GM10248 (cell line): ENCODE measurements around the gene FAM217A.

Experiments
- CTCF ChIA-PET: fragments of 300-600 bp; sonication (Branson Sonifier 250); formaldehyde crosslinking; extraction: SDS; loops from one replicate; lab custom pipeline; 2021; ENCODE audit warnings: antibody characterized with exemption; lab: Yijun Ruan, JAX
- POLR2A ChIA-PET: fragments of 350-650 bp; sonication (Branson Sonifier 250); formaldehyde crosslinking; extraction: SDS; loops from one replicate; lab custom pipeline; 2020; ENCODE audit warnings: antibody characterized with exemption; lab: Yijun Ruan, JAX
- DNase-seq: peaks from one replicate; pipeline ENCODE4 v3.0.0; 2012; ENCODE audit errors: extremely low spot score
- TF ChIP-seq, protein P1 (sequence below): IDR thresholded peaks from 2 replicates; pipeline ENCODE4 v1.5.1; 2012; ENCODE audit warnings: mild to moderate bottlenecking, low read depth; ENCODE audit errors: extremely low read depth, missing control alignments, control extremely low read depth

Gene FAM217A

DNA sequence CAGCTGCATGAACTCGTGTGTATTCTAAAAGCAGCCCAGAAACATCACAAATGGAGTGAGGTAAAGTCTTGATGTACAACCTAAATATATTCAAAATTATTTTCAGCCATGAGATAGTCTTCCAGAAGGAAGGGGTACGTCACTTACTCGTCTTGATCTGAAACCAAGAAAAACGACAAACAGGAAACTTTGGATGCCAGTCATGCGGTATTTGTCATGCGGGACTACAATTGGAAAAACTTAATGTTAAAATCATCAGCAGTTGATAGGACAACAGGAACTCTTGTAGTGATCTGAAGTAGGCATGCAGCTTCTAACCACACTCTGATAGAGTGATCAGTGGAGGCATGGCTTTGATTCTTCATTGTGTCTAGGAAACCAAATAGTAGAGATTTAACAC is 29.7 kb downstream of the FAM217A start:
- no peak for DNase-seq
- ChIA-PET POLR2A (no interaction called here), CTCF (interaction anchor here (0.9 kb wide), 1 partner anchor 13 kb away, joined by 3 read pairs; no protein-coding TSS in a partner anchor)
- TF ChIP-seq, protein P1, sequence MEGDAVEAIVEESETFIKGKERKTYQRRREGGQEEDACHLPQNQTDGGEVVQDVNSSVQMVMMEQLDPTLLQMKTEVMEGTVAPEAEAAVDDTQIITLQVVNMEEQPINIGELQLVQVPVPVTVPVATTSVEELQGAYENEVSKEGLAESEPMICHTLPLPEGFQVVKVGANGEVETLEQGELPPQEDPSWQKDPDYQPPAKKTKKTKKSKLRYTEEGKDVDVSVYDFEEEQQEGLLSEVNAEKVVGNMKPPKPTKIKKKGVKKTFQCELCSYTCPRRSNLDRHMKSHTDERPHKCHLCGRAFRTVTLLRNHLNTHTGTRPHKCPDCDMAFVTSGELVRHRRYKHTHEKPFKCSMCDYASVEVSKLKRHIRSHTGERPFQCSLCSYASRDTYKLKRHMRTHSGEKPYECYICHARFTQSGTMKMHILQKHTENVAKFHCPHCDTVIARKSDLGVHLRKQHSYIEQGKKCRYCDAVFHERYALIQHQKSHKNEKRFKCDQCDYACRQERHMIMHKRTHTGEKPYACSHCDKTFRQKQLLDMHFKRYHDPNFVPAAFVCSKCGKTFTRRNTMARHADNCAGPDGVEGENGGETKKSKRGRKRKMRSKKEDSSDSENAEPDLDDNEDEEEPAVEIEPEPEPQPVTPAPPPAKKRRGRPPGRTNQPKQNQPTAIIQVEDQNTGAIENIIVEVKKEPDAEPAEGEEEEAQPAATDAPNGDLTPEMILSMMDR, result no peak

DNA sequence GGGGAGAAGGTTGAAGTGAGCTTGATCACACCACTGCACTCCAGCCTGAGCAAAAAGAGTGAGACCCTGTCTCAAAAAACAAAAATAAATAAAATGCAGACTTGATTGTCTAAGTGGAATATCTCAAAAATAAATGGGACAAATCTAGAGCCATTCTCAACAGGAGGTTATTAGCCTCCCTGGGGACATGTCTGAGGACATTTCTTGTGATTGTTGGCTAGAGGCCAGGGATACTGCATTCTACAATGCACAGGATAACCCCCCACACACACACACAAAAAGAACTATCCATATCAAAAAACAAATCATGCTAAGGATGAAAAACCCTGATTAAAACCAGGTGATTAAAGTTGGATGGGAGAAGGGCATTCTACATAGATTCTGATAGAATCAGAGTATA is 37.5 kb downstream of the FAM217A start:
- no peak for DNase-seq
- TF ChIP-seq, protein P1, result no peak
- ChIA-PET CTCF (no interaction called here), POLR2A (no interaction called here)

DNA sequence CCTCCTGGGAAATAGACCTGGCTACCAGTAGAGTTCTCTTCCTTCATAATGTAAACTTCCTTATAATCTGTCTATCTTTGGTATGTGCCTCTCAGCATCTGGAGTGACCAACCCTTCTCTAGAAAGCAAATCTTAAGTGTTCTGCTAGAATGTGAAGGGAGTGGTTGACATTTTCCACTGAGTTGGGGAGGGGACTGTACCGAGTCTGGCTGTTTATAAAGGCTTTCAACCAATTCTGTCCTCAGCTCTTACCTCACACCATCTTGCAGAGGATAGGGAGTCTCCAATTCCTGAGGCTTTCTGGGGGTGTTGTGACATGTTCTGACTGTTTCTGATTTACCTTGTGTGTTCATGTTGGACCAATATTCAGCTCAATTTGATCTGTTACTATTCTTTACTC is 39.6 kb downstream of the FAM217A start:
- TF ChIP-seq, protein P1, result no peak
- DNase-seq, result no peak
- POLR2A ChIA-PET, result interaction anchor here (1.3 kb wide), 1 partner anchor 18 kb away, joined by 3 read pairs; a partner anchor contains a TSS
- CTCF ChIA-PET, result interaction anchor here (1.4 to 2.3 kb wide), 3 partner anchors 16 to 190 kb away, joined by 5 to 8 read pairs (median 6); partner anchors contain the start of gene FAM50B

DNA sequence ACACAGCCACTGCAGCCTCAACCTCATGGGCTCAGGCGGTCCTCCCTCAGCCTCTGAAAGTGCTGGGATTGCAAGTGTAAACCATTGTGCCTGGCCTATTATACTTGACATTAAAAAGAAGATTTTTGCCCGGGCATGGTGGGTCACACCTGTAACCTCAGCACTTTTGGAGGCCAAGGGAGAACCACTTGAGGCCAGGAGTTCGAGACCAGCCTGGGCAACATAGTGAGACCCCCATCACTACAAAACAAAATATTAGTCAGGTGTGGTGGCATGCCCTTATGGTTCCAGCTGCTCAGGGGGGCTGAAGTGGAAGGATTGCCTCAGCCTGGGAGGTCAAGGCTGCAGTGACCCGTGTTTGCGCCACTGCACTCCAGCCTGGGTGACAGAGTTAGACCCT is 42.4 kb downstream of the FAM217A start:
- ChIA-PET CTCF (no interaction called here), POLR2A (interaction anchor here (1.1 kb wide), 1 partner anchor 16 kb away, joined by 4 read pairs; a partner anchor contains a TSS)
- DNase-seq, result no peak

DNA sequence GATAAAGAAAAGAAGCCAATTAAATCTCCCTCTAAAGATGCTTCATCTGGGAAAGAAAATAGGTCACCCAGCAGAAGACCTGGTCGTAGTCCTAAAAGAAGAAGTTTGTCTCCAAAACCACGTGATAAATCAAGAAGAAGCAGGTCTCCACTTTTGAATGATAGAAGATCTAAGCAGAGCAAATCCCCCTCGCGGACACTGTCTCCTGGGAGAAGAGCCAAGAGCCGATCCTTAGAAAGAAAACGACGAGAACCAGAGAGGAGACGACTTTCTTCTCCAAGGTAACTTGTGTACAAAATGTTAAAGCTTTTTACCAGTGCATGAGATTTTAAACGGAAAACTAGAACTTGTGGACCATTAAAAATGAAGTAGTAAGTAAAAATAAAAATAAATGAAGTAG is 46.5 kb downstream of the FAM217A start:
- ChIA-PET CTCF (interaction anchor here (0.8 kb wide), 1 partner anchor 11 kb away, joined by 3 read pairs; a partner anchor contains a TSS), POLR2A (interaction anchor here (0.6 to 1.5 kb wide), 2 partner anchors 11 to 103 kb away, joined by 3 to 9 read pairs; partner anchors contain the start of gene ECI2)
- TF ChIP-seq, protein P1, result no peak
- DNase-seq, result no peak

More for the DNA sequence above, 42.4 kb downstream of the FAM217A start:
- TF ChIP-seq, protein P1, result no peak

DNA sequence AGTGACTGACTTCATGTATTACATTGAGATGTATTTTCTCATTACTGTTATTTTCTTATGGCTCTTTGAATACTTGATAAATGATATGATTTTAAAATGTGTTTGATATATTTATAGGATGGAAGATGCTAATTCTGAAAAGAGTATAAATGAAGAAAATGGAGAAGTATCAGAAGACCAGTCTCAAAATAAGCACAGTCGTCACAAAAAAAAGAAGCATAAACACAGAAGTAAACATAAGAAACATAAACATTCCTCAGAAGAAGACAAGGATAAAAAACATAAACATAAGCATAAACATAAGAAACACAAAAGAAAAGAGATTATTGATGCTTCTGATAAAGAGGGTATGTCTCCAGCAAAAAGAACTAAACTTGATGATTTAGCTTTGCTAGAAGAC is 47.5 kb downstream of the FAM217A start:
- POLR2A ChIA-PET, result no interaction called here
- DNase-seq, result no peak
- TF ChIP-seq, protein P1, result no peak
- CTCF ChIA-PET, result interaction anchor here (1.2 kb wide), 1 partner anchor 10 kb away, joined by 10 read pairs; a partner anchor contains a TSS
